ENCODE results near the gene TMEM30B. TPM values are rescaled to one million over a fixed set of nuclear protein-coding genes. Genes with fewer than 3 reads are reported as not detected.

The TMEM30B gene
- total and polyA plus RNA-seq, 9 of the 15 experiments (the other 6 are each of a cell fraction or from before 2014, with no cell fraction given): 0.04 TPM; not detected in 8

- no peak for TF ChIP-seq MBD1 (CRISPR knock-in tag; IDR thresholded peaks at IDR 0.05)
- TF ChIP-seq CCAR2 (IDR thresholded peaks at IDR 0.05; ENCODE audit: low read depth, low read length): no peak
- TF ChIP-seq CHD2 (IDR thresholded peaks at IDR 0.05; ENCODE audit: low read depth, low read length): no peak
- no peak for TF ChIP-seq ZKSCAN8 (CRISPR knock-in tag; IDR thresholded peaks at IDR 0.05)
- TF ChIP-seq ZNF57 (CRISPR knock-in tag; IDR thresholded peaks at IDR 0.05): no peak
- no peak for TF ChIP-seq ZBTB26 (CRISPR knock-in tag; IDR thresholded peaks at IDR 0.05)
These were observed 7.6 kb upstream of the TMEM30B start (continued) for GRCh38 chr14:61288720-61289119.

- no TSS peak for BruUV-seq (replicated peaks)
- Histone ChIP-seq H3K4me1 (replicated peaks in 1 of 2; ENCODE audit: control insufficient read depth in 2 of 2, insufficient read depth in 2 of 2, low read length in 2 of 2) (no peaks in the 10 kb centered on the region), H3K36me3 (ENCODE audit: control insufficient read depth, insufficient read depth, low read length) (no peaks in the 10 kb centered on the region), H3K9me1 (ENCODE audit: control insufficient read depth, insufficient read depth, low read length) (no peaks in the 10 kb centered on the region), H4K20me1 (replicated peaks; ENCODE audit: control insufficient read depth, insufficient read depth, low read length) (no peaks in the 10 kb centered on the region), H3K27me3 (ENCODE audit: control insufficient read depth in 2 of 2, insufficient read depth in 2 of 2, low read length in 2 of 2) (no peaks in the 10 kb centered on the region; a peak in 1 of 5 replicates), H3K4me2 (ENCODE audit: insufficient read depth, low read length) (no peak overlapping the region), H3K9ac (ENCODE audit: insufficient read depth in 1 of 2, low read depth in 2 of 2, low read length in 2 of 2) (no peak overlapping the region), H2AFZ (ENCODE audit: low read depth, low read length) (no peak overlapping the region), H3K9me3 (replicated peaks; ENCODE audit: control insufficient read depth, insufficient read depth, low read depth, low read length) (no peaks in the 10 kb centered on the region), H3K27ac (ENCODE audit: extremely low read depth, low read depth, low read length) (no peak overlapping the region), H3K79me2 (ENCODE audit: control insufficient read depth, insufficient read depth, low read length) (no peaks in the 10 kb centered on the region), H3K4me3 (no peak overlapping the region)
- 0% methylated on average over 4 of the region's 4 CpGs for WGBS (ENCODE audit: insufficient coverage, low coverage, missing lambda C conversion rate)
- in situ Hi-C loops (cut with MboI) (loop anchor here (25.0 kb wide), 1 partner anchor 824 kb away; no protein-coding TSS in a partner anchor), intact Hi-C loops (cut with micrococcal nuclease) (no loop called here)
- ChIA-PET POLR2A (no interaction called here), CTCF (ENCODE audit: low intra/inter-chr PET ratio) (no interaction called here)
- ATAC-seq (no peak), FAIRE-seq (no peak), DNase-seq (ENCODE audit: extremely low read depth in 1 of 4, low spot score in 3 of 4) (no peak)
- TF ChIP-seq ZNF444 (CRISPR knock-in tag; IDR thresholded peaks at IDR 0.05) (no peak), ZNF668 (CRISPR knock-in tag; IDR thresholded peaks at IDR 0.05) (no peak), ZKSCAN1 (IDR thresholded peaks at IDR 0.05; ENCODE audit: low read depth, low read length) (no peak), JUND (IDR thresholded peaks at IDR 0.05; ENCODE audit: borderline replicate concordance, low read depth, low read length) (no peak), JUND (tag; IDR thresholded peaks at IDR 0.05; ENCODE audit: borderline replicate concordance, low read depth, low read length) (no peak), DPF2 (IDR thresholded peaks at IDR 0.05) (no peak), YY1 (IDR thresholded peaks at IDR 0.05; ENCODE audit: borderline replicate concordance in 1 of 3, control insufficient read depth in 1 of 3, extremely low read depth in 1 of 3, insufficient read depth in 3 of 3, insufficient read length in 1 of 3, insufficient replicate concordance in 2 of 3, low read depth in 1 of 3, low read length in 2 of 3) (no peak), HDAC2 (IDR thresholded peaks at IDR 0.05) (no peak), ZNF146 (CRISPR knock-in tag; IDR thresholded peaks at IDR 0.05; ENCODE audit: unreplicated experiment) (no peak), TAF15 (IDR thresholded peaks at IDR 0.05; ENCODE audit: low read depth, low read length) (no peak), ZNF764 (CRISPR knock-in tag; IDR thresholded peaks at IDR 0.05; ENCODE audit: low read depth) (no peak)
These were observed 7.1 kb upstream of the TMEM30B start for GRCh38 chr14:61288228-61288627.

Data from K562 (cell line).